ENCODE results near the gene LZTFL1.

Gene LZTFL1

DNA sequence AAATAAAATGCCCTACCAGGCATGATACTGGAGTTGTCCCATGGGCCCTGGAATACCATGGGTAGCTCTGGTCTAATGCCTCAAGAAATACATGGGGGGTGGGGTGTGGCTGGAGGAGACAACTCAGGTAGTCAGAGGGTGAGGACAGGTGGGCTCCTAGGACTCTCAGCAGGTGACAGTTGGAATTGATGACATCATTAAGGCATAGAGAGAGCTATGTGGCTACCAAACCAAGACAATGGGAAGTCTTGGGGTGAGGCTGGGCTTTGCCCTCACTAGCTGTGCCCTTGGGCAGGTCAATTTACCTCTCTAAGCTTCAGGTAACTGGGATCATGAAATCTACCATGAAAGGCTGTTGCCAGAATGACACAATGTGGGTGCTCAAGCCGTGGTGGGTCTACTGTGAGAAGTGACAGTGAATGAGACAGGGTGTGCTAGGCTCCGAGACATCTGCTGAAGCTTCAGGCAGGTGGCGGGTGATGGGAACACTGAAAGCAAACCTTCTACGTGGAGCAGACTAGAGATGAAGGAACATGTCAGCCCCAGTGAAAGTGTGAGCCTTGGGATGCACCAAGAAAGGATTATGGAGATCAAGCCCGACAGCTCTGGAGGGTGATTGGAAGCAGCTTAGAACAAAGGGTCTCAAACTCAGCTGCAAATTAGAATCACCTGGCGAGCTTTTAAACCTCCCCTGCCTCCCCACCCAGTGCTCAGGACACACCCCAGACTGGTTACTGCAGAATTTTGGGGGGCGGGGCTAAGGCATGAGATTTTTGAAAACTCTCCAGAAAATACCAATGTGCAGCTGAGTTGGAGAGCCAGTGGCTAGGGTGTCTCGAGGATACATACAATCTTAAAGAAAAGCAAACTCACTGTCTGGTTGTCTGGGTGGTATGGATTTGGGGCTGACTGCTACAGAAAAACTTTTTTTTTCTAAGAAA lies 67.1 kb downstream of the LZTFL1 start:
- Histone ChIP-seq H3K4me1 (no peaks in the 10 kb centered on the region), H3K36me3 (no peaks in the 10 kb centered on the region), H3K27ac (no peak overlapping the region), H3K27me3 (peaks cover 0 to 11% of the 10 kb centered on the region in 2 donors), H3K9me3 (no peaks in the 10 kb centered on the region), H3K4me3 (no peak overlapping the region)
- DNase-seq, result no peak
- intact Hi-C loops (cut with DNase I; ENCODE audit: low total_unique reads), result no loop called here
- TF ChIP-seq, protein P1, sequence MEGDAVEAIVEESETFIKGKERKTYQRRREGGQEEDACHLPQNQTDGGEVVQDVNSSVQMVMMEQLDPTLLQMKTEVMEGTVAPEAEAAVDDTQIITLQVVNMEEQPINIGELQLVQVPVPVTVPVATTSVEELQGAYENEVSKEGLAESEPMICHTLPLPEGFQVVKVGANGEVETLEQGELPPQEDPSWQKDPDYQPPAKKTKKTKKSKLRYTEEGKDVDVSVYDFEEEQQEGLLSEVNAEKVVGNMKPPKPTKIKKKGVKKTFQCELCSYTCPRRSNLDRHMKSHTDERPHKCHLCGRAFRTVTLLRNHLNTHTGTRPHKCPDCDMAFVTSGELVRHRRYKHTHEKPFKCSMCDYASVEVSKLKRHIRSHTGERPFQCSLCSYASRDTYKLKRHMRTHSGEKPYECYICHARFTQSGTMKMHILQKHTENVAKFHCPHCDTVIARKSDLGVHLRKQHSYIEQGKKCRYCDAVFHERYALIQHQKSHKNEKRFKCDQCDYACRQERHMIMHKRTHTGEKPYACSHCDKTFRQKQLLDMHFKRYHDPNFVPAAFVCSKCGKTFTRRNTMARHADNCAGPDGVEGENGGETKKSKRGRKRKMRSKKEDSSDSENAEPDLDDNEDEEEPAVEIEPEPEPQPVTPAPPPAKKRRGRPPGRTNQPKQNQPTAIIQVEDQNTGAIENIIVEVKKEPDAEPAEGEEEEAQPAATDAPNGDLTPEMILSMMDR (IDR thresholded peaks at IDR 0.05), result no peak

DNA sequence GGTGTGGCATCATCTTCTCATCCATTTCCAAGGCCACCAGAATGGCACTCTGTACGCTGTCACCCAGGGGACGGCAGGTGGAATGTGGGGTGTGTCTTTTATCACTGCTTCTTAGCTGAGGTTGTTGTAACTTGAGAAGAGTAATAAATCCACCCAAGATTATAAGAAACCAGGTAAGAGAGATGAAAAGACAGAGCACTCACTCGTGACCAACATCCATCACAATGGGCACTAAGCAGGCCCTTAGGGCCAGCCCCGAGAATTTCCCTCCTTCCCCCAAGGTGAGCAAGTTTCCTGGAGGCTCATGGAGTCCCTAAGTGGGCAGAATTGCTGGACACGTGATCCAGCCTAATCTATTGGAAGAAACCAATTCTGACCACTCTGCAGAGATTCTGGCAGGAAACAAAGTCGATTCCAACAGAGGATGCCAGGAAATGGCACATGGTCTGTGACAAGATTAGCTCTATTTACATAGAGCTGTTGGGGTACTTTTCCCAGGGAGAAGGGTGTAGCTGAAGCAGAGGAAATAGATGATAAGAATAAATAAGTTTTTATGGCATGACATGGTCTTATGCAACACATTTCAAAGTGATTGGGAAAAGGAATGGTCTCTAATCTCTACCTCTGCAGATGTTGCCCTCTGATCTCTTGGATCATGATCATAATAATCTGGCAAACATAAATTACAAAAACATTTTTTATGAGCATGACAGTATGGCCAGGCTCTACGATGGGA lies 68.0 kb downstream of the LZTFL1 start:
- H3K4me1 ChIP-seq, result no peaks in the 10 kb centered on the region
- TF ChIP-seq, protein P1 (IDR thresholded peaks at IDR 0.05), result no peak
- no peaks in the 10 kb centered on the region for H3K9me3 ChIP-seq
- no peak overlapping the region for H3K4me3 ChIP-seq
- H3K27me3 ChIP-seq, result peaks cover 0 to 11% of the 10 kb centered on the region in 2 donors
- DNase-seq, result no peak
- intact Hi-C loops (cut with DNase I; ENCODE audit: low total_unique reads), result no loop called here
- no peaks in the 10 kb centered on the region for H3K36me3 ChIP-seq
- no peak overlapping the region for H3K27ac ChIP-seq
